HCT116 (cell line): ENCODE measurements around the gene CRHR1. TPM values are rescaled to one million over a fixed set of nuclear protein-coding genes. Genes with fewer than 3 reads are reported as not detected.

Source experiments
- ATAC-seq: fragments of 200-7000 bp; cut with Tn5 transposase; 2 replicates; pipeline ENCODE4 v1.9.1; 2020; ENCODE audit warnings: mild to moderate bottlenecking, moderate library complexity
- BruUV-seq: library from RNA; stranded (reverse); fragments of 400-500 nt; replicated peaks from 2 replicates; lab custom pipeline; 2021; lab: Mats Ljungman, UMichigan
- CTCF ChIA-PET: fragments of 300-600 bp; sonication (Branson Sonifier 250); formaldehyde crosslinking; loops from one replicate; lab custom pipeline; 2021; ENCODE audit warnings: antibody characterized with exemption; lab: Charles Lee
- POLR2A ChIA-PET: fragments of 300-600, 350-600 bp; sonication (Branson Sonifier 250); formaldehyde crosslinking; loops from one replicate; lab custom pipeline; 2021; ENCODE audit warnings: antibody characterized with exemption; lab: Charles Lee
- RAD21 ChIA-PET, 2 experiments: fragments of 300-600 bp; sonication (Branson Sonifier 250); formaldehyde crosslinking; loops; one replicate each; lab custom pipeline; 2023; ENCODE audit warnings: low total read pairs in 2 of 2; ENCODE audit not compliant: uncharacterized antibody in 2 of 2, unreplicated experiment in 2 of 2, low non-redundant PET in 1 of 2; lab: Charles Lee
- DNase-seq: peaks from one replicate; pipeline ENCODE4 v3.0.0-alpha.2; 2010; ENCODE audit warnings: low read depth, low spot score
- H2AFZ ChIP-seq: fragments of 200-600 bp; shearing (Covaris generic), sonication (generic); 2 replicates; pipeline ENCODE4 v1.6.1; 2017; ENCODE audit warnings: low read depth, mixed run types, mixed read lengths, antibody characterized with exemption, low read length; ENCODE audit not compliant: poor library complexity, severe bottlenecking
- H3K27ac ChIP-seq: 2 replicates; pipeline ENCODE4 v1.5.1; 2012; ENCODE audit warnings: low read depth, low read length
- H3K27me3 ChIP-seq: fragments of 200-600 bp; sonication (generic); 2 replicates; pipeline ENCODE4 v1.6.1; 2016; ENCODE audit warnings: mixed run types, low read length, mixed read lengths; ENCODE audit not compliant: insufficient read depth
- H3K36me3 ChIP-seq, 2 experiments: fragments of 200-500 bp in 1 of 2; fragments of 200-600 bp in 1 of 2; sonication (Bioruptor generic) in 1 of 2; sonication (generic) in 1 of 2; 2 replicates each; pipeline versions ENCODE4 v1.5.1 to v1.6.1; 2014 to 2016; ENCODE audit warnings: low read length in 2 of 2, inconsistent platforms in 1 of 2, mixed read lengths in 1 of 2, mixed run types in 1 of 2; ENCODE audit not compliant: insufficient read depth in 2 of 2, control insufficient read depth in 1 of 2
- H3K4me1 ChIP-seq, 2 experiments: fragments of 200-600 bp in 1 of 2; sonication (generic) in 1 of 2; 2 replicates each; pipeline versions ENCODE4 v1.5.1 to v1.6.1; 2012 to 2017; ENCODE audit warnings: low read length in 2 of 2, inconsistent platforms in 1 of 2, mild to moderate bottlenecking in 1 of 2, mixed read lengths in 1 of 2, mixed run types in 1 of 2, moderate library complexity in 1 of 2; ENCODE audit not compliant: insufficient read depth in 2 of 2, control insufficient read depth in 1 of 2
- H3K4me2 ChIP-seq: fragments of 200-600 bp; sonication (generic); 2 replicates; pipeline ENCODE4 v1.6.1; 2017; ENCODE audit warnings: mixed run types, low read length, mixed read lengths
- H3K4me3 ChIP-seq, 2 experiments: fragments of 200-600 bp in 1 of 2; sonication (generic) in 1 of 2; replicated peaks in 1 of 2; 2 replicates each; pipeline ENCODE4 v1.5.1; 2011 to 2016; ENCODE audit warnings: low read length in 2 of 2, control low read depth in 1 of 2, low read depth in 1 of 2, mild to moderate bottlenecking in 1 of 2, mixed read lengths in 1 of 2, mixed run types in 1 of 2
- H3K79me2 ChIP-seq: fragments of 200-600 bp; sonication (generic); 2 replicates; pipeline ENCODE4 v1.6.1; 2017; ENCODE audit warnings: mild to moderate bottlenecking, mixed run types, low read length, moderate library complexity, mixed read lengths; ENCODE audit not compliant: insufficient read depth
- H3K9ac ChIP-seq: fragments of 200-600 bp; sonication (generic); 2 replicates; pipeline ENCODE4 v1.6.1; 2016; ENCODE audit warnings: low read length, mixed read lengths
- H3K9me2 ChIP-seq: fragments of 200-600 bp; sonication (generic), shearing (Covaris generic); 2 replicates; pipeline ENCODE4 v1.6.1; 2017; ENCODE audit warnings: mixed run types, mild to moderate bottlenecking, moderate library complexity; ENCODE audit not compliant: insufficient read depth
- H3K9me3 ChIP-seq, 2 experiments: fragments of 200-500 bp in 1 of 2; fragments of 200-600 bp in 1 of 2; sonication (Bioruptor generic) in 1 of 2; sonication (generic) in 1 of 2; 2 replicates each; pipeline ENCODE4 v1.6.1; 2014 to 2017; ENCODE audit warnings: low read length in 2 of 2, mixed read lengths in 2 of 2, inconsistent platforms in 1 of 2, low read depth in 1 of 2, mild to moderate bottlenecking in 1 of 2, mixed run types in 1 of 2, moderate library complexity in 1 of 2; ENCODE audit not compliant: control insufficient read depth in 1 of 2, insufficient read depth in 1 of 2
- H4K20me1 ChIP-seq: fragments of 200-600 bp; sonication (generic), shearing (Covaris generic); 2 replicates; pipeline ENCODE4 v1.6.1; 2017; ENCODE audit warnings: mixed run types, mild to moderate bottlenecking, moderate library complexity; ENCODE audit not compliant: insufficient read depth
- CBX3 ChIP-seq: IDR thresholded peaks from 2 replicates; pipeline ENCODE4 v1.6.1; 2012; ENCODE audit warnings: low read depth
- CEBPB ChIP-seq: IDR thresholded peaks from 2 replicates; pipeline ENCODE4 v1.6.1; 2012; ENCODE audit warnings: low read depth
- CTCF ChIP-seq, 3 experiments: fragments of 200-600 bp in 1 of 3; sonication (generic) in 1 of 3; IDR thresholded peaks in 2 of 3; conservative IDR thresholded peaks in 1 of 3; 2 replicates each; pipeline ENCODE4 v1.5.1; 2012 to 2017; ENCODE audit warnings: low read depth in 2 of 3, low read length in 2 of 3, antibody characterized with exemption in 1 of 3, borderline replicate concordance in 1 of 3, control low read depth in 1 of 3, mild to moderate bottlenecking in 1 of 3, mixed read lengths in 1 of 3, mixed run types in 1 of 3, moderate library complexity in 1 of 3; ENCODE audit not compliant: insufficient read depth in 1 of 3
- ELF1 ChIP-seq: IDR thresholded peaks from 2 replicates; pipeline ENCODE4 v1.6.1; 2012; ENCODE audit warnings: low read depth, borderline replicate concordance
- EZH2 ChIP-seq: fragments of 200-600 bp; sonication (generic); IDR thresholded peaks from 2 replicates; pipeline ENCODE4 v1.6.1; 2017; ENCODE audit warnings: antibody characterized with exemption, mixed run types
- POLR2A ChIP-seq: IDR thresholded peaks from 2 replicates; pipeline ENCODE4 v1.7.0; 2011; ENCODE audit warnings: borderline replicate concordance; ENCODE audit not compliant: insufficient read depth, insufficient read length; ENCODE audit errors: extremely low read depth
- POLR2AphosphoS5 ChIP-seq: IDR thresholded peaks from 2 replicates; pipeline ENCODE4 v1.6.1; 2011; ENCODE audit warnings: mild to moderate bottlenecking, low read depth, low read length, moderate library complexity
- RAD21 ChIP-seq: IDR thresholded peaks from 2 replicates; pipeline ENCODE4 v1.6.1; 2012; ENCODE audit warnings: low read depth, mild to moderate bottlenecking
- REST ChIP-seq: IDR thresholded peaks from 2 replicates; pipeline ENCODE4 v1.6.1; 2012; ENCODE audit warnings: low read depth
- SIN3A ChIP-seq: IDR thresholded peaks from 2 replicates; pipeline ENCODE4 v1.6.1; 2012; ENCODE audit warnings: low read depth
- SP1 ChIP-seq: IDR thresholded peaks from 2 replicates; pipeline ENCODE4 v1.6.1; 2012; ENCODE audit warnings: low read depth
- SRF ChIP-seq: IDR thresholded peaks from 2 replicates; pipeline ENCODE4 v1.6.1; 2012; ENCODE audit warnings: low read depth
- TCF7L2 ChIP-seq: IDR thresholded peaks from 2 replicates; pipeline ENCODE4 v1.7.0; 2011; ENCODE audit warnings: borderline replicate concordance, inconsistent platforms; ENCODE audit not compliant: insufficient read depth, insufficient read length; ENCODE audit errors: extremely low read depth
- YY1 ChIP-seq: IDR thresholded peaks from 2 replicates; pipeline ENCODE4 v1.6.1; 2011; ENCODE audit warnings: low read length, low read depth, moderate library complexity, mild to moderate bottlenecking; ENCODE audit not compliant: insufficient replicate concordance; ENCODE audit errors: extremely low read depth
- ZFX ChIP-seq: fragments of 450-650 bp; IDR thresholded peaks from 2 replicates; pipeline ENCODE4 v1.6.1; 2017
- ZNF274 ChIP-seq: fragments of 200-500 bp; sonication (Bioruptor generic); IDR thresholded peaks from 2 replicates; pipeline ENCODE4 v1.6.1; 2014; ENCODE audit warnings: mild to moderate bottlenecking, low read depth, low read length, inconsistent platforms
- intact Hi-C: fragments of 100-400 bp; cut with micrococcal nuclease; formaldehyde crosslinking; loops from 2 replicates; pipeline ENCODE4 v1.10.0; 2022
- total RNA-seq: library from RNA; stranded (reverse); gene quantifications from one replicate; pipeline ENCODE4 v1.2.1, GENCODE V29; 2021; ENCODE audit not compliant: unreplicated experiment

Gene CRHR1
- total RNA-seq, 1 experiment from 2014 or later: 0.12 TPM

DNA sequence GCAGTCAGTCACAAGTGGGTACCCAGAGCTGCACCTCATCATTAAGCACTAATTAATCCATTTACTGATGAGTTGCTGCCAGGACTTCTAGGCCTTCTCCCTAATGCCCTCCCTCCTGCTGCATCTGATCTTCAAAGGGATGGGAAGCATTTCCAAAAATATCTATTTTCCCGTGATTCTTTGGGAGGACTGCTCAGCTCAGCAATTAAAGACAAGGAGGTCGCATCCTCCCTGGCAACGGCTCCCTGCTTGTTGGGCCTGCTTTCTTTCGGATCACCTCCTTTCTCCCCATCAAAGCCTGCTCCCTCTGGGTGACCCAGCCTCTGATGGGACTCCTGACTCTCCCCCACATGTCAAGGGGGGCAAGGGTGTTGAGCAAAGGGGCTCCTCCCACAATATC lies 34.6 kb downstream of the CRHR1 start (continued):
- TF ChIP-seq REST (no peak), RAD21 (no peak), SP1 (no peak), SRF (no peak), ZFX (no peak), ELF1 (no peak), CBX3 (no peak)

- Histone ChIP-seq H3K9ac (no peak overlapping the region), H3K4me3 (no peak overlapping the region), H3K4me1 (peaks cover 0 to 5% of the 10 kb centered on the region in 2 experiments; a peak in 2 of 4 replicates), H3K9me3 (no peaks in the 10 kb centered on the region), H2AFZ (no peak overlapping the region), H4K20me1 (no peaks in the 10 kb centered on the region), H3K4me2 (no peak overlapping the region), H3K27me3 (no peaks in the 10 kb centered on the region), H3K79me2 (no peaks in the 10 kb centered on the region), H3K27ac (no peak overlapping the region), H3K9me2 (no peaks in the 10 kb centered on the region), H3K36me3 (no peaks in the 10 kb centered on the region)
- ChIA-PET CTCF (interaction anchor here (1.0 to 1.9 kb wide), 4 partner anchors 11 to 179 kb away, joined by 3 to 5 read pairs (median 4); no protein-coding TSS in a partner anchor), RAD21 (no interaction called here), POLR2A (no interaction called here)
- intact Hi-C loops: no loop called here
- no TSS peak for BruUV-seq
- ATAC-seq (no peak), DNase-seq (no peak)
- TF ChIP-seq POLR2A (no peak), ZFX (no peak), POLR2AphosphoS5 (no peak), YY1 (no peak), ELF1 (no peak), ZNF274 (no peak), RAD21 (no peak), REST (no peak), TCF7L2 (no peak), SIN3A (no peak), EZH2 (no peak), CTCF (IDR thresholded peaks at IDR 0.05 in 2 of 3, conservative IDR thresholded peaks at IDR 0.05 in 1 of 3; ENCODE audit: borderline replicate concordance in 1 of 3, insufficient read depth in 1 of 3, low read depth in 2 of 3, low read length in 2 of 3) (no peak), CEBPB (no peak), SP1 (no peak), CBX3 (no peak)
These were observed 35.5 kb downstream of the CRHR1 start for GRCh38 chr17:45819632-45820031.
